IPS-NIHi11 (cell line): ENCODE measurements around the gene PLEKHA6.

Experiments used
- DNase-seq: peaks from one replicate; pipeline ENCODE4 v3.0.0; 2012; ENCODE audit warnings: mixed read lengths, low spot score

The PLEKHA6 gene

DNA sequence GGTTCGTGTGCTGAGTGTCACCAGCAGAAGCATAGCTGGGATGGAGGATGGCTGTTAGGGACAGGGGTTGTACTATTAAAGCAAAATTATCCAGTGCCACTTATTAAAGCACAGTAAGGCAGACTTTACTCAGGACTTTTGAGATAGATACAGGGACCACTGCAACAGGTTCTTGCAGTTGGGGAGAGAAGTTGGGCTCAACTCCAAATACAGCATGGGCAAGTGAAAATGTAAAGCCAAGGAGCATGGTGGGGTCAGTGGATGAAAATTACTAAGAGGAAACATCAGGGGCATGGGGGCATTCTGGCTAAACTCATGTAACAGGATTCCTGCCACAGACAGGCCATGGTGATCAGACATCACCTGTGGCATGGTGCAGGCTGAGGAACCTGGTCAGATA, 178.6 kb downstream of the PLEKHA6 start:
- no peak for DNase-seq

DNA sequence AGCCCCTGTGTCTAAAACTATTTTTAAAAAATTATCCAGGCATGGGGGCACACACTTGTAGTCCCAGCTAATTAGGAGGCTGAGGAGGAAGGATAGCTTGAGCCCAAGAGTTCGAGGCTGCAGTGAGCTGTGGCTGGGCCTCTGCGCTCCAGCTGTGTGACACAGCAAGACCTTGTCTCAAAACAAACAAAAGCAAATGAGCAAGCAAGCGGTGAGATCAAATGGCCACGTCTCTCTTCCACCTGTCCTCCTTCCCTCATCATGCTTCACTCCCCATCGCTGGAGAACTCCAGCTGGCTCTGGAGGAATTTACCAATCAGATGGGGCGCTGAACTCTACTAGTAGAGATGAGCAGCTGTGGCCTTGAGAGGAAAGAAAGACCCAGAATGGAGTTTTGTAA, 179.6 kb downstream of the PLEKHA6 start:
- DNase-seq: no peak

DNA sequence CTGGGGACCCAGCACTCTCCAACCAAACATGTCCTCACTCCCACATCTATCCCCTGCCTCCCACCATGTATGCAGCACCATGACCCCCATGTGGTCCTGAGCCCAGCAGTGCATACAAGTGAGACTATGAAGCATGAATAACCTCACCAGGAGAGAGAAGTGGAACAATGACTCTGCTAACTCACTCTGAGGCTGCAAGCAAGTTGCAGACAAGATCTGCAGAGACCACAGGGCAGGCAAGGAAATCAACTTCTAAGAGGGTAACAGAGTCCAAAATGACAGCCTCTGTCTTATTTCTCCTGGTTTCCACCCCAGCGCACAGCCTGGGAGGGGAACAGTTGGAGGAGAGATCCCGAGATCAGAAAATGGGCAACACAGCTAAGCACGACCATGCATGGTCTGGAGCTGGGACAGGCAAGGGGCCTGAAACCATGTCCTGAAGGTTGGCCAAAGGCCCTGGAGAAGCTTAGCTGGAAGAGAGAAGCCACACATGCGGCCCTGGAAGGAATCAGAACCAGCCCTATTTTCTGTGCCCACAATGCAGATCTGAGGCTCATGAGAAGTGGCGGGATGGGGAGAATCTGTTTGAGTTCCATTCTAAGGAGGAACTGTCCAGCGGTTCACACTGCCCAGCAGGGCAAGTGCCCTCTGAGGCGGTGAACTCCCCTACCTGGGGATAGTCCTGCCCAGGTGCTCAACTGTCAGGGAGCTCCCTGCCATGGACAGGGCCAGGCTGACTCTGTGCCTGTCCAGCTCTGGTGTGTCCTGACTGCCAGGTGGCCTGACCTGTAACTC, 181.0 kb downstream of the PLEKHA6 start:
- DNase-seq: no peak

DNA sequence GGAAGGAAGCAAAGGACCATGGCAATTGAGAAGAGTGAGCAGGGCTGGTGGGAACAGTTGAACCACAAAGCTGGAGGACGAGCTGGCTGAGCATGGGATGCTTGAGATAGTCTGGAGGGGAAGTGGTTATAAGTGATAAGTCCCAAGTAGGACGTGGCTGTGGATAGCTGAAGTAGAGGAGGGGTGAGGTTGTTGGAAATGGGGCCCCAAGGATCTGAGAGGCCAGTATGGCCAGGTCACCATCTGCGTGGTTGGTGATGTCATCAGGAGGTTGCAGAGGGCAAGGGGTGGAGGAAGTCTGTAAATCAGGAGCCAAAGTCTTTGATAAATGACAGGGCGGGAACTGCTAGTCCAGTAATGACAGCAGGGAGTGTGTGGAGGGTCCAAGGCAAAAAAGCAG, 182.6 kb downstream of the PLEKHA6 start:
- no peak for DNase-seq

DNA sequence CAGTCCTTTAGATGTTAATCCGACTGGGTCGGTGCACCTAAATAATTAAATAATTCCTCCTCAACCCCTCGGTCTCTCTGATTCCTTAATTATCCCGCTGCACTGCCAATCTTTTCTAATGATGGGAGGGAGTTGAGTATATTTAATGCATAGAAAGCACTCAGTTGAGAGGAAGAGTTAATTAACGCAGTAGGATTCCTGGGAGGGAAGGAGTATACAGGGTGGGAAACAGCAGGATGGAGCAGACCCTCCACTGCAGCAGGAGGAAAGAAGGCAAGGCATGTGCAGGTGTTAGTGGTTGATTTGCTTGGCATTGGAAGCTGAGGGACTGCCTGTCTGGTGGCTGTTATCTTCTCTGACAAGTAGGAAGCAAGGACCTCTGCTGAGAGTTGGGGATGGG, 183.7 kb downstream of the PLEKHA6 start:
- no peak for DNase-seq

DNA sequence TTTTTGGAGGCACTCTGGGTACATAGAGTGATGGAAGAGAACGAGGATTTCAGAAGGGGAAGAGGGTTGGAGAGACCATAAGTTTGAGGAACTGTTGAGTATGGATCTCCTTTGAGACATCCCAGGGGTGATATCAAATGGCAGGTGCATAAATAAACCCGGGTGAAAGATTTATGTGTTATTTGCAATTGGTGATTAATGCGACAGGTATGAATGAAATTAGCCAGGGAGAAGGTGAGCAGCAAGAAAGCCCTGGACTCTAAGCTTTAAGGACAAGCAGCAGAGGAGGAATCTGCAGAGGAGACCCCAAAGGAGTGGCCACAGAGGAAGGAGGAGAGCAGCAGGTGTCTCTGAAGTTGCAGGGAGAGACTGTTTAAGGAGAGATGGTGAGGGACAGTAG, 184.8 kb downstream of the PLEKHA6 start:
- no peak for DNase-seq

DNA sequence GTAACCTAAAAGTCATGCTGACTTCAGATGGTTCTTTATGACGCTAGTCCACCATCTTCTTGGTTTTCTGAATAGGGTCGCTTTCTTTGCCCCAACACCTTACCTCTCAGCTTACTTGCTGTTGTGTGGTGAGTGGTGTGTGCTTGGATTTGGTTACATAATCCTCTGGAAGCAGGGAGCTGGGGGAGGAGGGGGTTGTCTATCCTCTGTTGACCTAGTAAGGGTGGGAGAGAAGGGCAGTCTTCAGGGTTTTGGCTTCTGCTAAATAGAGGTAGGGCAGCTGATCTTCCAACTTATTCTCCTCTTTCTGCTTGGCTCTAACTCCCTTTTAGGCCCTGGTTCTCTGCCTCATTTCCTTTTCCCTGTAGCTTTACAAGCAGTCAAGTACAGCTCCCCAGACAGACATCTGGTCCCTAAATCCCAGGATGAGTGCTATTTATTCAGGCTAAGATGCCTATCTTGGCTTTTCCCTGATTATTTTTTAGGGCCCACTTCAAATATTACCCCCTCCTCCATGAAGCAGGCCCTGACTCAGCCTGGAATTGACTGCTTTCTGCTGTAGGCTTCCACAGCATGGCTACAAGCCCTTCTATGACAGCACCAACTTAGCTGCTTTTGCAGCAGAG, 187.2 kb downstream of the PLEKHA6 start:
- no peak for DNase-seq

DNA sequence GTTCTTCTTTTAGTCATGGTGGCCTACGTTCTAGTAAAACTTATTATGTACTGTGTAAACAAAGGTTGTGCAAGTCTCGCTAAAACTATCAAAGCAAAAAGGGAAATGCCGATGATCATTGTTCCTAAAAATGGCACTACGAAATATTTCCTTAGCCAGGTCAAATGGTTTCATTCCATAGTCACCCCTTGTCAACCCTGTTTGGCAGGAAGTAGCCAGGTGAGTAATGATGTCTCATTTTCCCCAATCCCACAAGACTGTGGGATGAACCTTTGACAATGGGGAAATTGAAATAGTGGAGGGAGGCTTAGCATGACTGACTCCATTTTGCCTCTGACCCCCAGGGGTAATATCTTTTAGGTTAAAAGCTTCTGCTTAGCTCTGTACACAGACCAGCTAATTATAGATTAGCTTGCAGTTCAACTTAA, 188.0 kb downstream of the PLEKHA6 start:
- DNase-seq: no peak

DNA sequence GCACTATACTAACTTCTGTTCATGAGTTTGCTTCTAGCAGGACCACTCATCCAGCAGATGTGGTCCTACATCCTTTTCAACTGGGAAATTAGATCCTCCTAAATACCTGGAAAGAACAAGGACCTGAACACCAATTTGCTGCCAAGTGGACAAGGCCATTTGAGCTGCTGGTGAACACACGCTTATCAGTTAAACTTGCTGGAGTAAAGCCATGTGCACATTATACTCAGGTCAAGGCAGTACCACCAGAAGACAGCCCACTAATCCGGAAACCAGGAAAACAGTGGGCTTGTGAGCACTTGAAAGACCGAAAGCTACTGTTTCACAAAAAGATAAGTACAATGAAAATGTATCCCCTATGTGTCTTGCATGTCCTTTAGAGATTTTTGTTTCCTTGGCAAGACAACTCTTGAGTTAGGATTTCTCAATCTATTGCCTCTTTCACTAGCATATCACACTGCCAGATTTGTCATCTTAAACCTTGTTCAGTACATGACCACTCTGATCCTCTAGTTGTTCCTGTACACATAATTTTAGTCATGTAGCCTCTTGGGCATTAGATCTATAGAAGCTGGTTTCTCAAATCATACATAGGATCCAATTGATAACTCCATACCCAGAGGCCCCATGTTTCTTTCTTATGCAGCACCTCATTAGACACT, 189.1 kb downstream of the PLEKHA6 start:
- DNase-seq: no peak

DNA sequence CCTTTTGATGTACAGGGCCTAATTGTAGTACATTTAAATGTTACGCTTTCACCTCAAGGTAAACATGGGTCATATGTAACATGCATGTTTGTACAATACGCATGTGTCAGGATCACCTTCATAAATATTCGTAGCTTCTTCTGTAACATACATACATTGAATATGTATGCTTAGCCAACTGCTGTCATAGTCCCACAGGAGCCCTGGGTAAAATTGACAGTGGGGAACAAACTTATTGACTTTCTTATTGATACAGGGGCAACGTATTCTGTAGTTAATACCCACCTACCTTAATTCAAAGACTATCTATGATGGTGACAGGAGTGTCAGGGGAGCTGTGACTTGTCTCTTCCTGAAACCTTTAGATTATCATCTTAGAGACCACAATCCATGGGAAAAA, 189.9 kb downstream of the PLEKHA6 start:
- DNase-seq: no peak
